IPS-15b (cell line): ENCODE measurements around the gene IFIT3.
"Not testable (repeated sequence)": the region's sequence is repeated elsewhere in the genome, so short reads cannot be mapped to it uniquely, and the experiment has no call there.

Experiments
- H3K27me3 ChIP-seq: one replicate; pipeline ENCODE4 v1.6.1; 2013; ENCODE audit warnings: low read length; ENCODE audit not compliant: control insufficient read depth, insufficient read depth
- H3K36me3 ChIP-seq: one replicate; pipeline ENCODE4 v1.6.1; 2013; ENCODE audit warnings: low read length; ENCODE audit not compliant: control insufficient read depth, insufficient read depth
- H3K4me1 ChIP-seq: one replicate; pipeline ENCODE4 v1.6.1; 2013; ENCODE audit warnings: mild to moderate bottlenecking, low read length; ENCODE audit not compliant: control insufficient read depth, insufficient read depth
- H3K4me3 ChIP-seq: one replicate; pipeline ENCODE4 v1.5.1; 2013; ENCODE audit warnings: low read depth, low read length
- H3K9ac ChIP-seq: one replicate; pipeline ENCODE4 v1.6.1; 2013; ENCODE audit warnings: low read depth, mild to moderate bottlenecking, low read length
- H3K9me3 ChIP-seq: one replicate; pipeline ENCODE4 v1.6.1; 2013; ENCODE audit warnings: mild to moderate bottlenecking, low read length; ENCODE audit not compliant: control insufficient read depth, insufficient read depth

Gene IFIT3

DNA sequence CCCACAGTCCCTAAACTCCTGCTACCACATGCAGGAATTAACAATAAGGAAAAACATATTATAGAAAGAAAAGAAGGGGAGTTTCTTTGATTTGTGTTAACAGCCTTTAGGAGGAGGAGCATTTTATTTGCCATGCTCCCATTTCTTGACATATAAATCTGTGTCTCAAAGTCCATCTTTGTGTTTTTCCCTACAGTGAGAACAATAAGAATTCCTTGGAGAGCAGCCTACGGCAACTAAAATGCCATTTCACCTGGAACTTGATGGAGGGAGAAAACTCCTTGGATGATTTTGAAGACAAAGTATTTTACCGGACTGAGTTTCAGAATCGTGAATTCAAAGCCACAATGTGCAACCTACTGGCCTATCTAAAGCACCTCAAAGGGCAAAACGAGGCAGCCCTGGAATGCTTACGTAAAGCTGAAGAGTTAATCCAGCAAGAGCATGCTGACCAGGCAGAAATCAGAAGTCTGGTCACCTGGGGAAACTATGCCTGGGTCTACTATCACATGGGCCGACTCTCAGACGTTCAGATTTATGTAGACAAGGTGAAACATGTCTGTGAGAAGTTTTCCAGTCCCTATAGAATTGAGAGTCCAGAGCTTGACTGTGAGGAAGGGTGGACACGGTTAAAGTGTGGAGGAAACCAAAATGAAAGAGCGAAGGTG, 21.9 kb upstream of the IFIT3 start:
- Histone ChIP-seq H3K4me1 (peaks cover 3% of the 10 kb centered on the region), H3K9ac (no peak overlapping the region), H3K36me3 (no peaks in the 10 kb centered on the region), H3K4me3 (no peak overlapping the region), H3K27me3 (no peaks in the 10 kb centered on the region), H3K9me3 (no peaks in the 10 kb centered on the region)

DNA sequence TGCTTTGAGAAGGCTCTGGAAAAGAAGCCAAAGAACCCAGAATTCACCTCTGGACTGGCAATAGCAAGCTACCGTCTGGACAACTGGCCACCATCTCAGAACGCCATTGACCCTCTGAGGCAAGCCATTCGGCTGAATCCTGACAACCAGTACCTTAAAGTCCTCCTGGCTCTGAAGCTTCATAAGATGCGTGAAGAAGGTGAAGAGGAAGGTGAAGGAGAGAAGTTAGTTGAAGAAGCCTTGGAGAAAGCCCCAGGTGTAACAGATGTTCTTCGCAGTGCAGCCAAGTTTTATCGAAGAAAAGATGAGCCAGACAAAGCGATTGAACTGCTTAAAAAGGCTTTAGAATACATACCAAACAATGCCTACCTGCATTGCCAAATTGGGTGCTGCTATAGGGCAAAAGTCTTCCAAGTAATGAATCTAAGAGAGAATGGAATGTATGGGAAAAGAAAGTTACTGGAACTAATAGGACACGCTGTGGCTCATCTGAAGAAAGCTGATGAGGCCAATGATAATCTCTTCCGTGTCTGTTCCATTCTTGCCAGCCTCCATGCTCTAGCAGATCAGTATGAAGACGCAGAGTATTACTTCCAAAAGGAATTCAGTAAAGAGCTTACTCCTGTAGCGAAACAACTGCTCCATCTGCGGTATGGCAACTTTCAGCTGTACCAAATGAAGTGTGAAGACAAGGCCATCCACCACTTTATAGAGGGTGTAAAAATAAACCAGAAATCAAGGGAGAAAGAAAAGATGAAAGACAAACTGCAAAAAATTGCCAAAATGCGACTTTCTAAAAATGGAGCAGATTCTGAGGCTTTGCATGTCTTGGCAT, 21.1 kb upstream of the IFIT3 start:
- Histone ChIP-seq H3K4me3 (no peak overlapping the region), H3K4me1 (no peaks in the 10 kb centered on the region), H3K27me3 (no peaks in the 10 kb centered on the region), H3K9me3 (no peaks in the 10 kb centered on the region), H3K9ac (no peak overlapping the region), H3K36me3 (no peaks in the 10 kb centered on the region)

DNA sequence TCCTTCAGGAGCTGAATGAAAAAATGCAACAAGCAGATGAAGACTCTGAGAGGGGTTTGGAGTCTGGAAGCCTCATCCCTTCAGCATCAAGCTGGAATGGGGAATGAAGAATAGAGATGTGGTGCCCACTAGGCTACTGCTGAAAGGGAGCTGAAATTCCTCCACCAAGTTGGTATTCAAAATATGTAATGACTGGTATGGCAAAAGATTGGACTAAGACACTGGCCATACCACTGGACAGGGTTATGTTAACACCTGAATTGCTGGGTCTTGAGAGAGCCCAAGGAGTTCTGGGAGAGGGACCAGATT, 20.6 kb upstream of the IFIT3 start:
- Histone ChIP-seq H3K9ac (no peak overlapping the region), H3K4me3 (no peak overlapping the region), H3K9me3 (no peaks in the 10 kb centered on the region), H3K27me3 (no peaks in the 10 kb centered on the region), H3K36me3 (no peaks in the 10 kb centered on the region), H3K4me1 (no peaks in the 10 kb centered on the region)

DNA sequence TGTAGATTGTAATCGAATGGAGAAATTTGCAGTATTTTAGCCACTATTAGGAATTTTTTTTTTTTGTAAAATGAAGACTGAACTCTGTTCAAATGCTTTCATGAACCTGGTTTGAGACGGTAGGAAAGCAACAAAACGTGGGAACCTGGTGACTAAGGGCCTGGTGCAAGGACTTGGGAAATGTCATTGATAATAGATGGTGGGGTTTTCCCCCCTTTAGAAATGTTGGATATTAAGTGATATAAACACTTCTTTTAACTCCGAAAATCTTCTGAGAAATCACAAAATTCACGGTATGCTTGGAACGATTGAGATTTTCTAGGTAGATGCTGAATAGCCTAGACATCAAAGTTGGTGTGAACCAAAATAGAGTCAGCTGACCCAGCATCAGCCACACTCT, 19.5 kb upstream of the IFIT3 start:
- H3K9me3 ChIP-seq, result no peaks in the 10 kb centered on the region
- H3K9ac ChIP-seq, result no peak overlapping the region
- no peak overlapping the region for H3K4me3 ChIP-seq

DNA sequence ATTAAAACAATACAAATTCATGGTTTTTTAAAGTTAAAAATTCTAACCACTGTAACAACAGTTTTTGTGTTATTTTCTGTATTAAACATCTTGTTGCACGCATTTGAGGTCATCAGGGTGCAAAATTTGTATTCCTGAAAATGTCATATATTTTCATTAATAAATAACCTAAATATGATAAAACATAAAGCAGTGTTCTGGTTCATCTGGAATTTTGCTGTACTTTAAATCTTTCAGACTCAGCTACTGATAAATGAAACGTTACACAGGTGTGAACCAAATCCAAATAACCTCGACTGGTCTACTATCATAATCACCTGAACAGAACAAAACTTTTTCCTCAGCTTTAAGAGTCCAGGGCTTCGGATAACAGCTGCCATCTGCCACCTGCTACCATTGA, 19.1 kb upstream of the IFIT3 start:
- Histone ChIP-seq H3K4me1 (no peaks in the 10 kb centered on the region), H3K27me3 (no peaks in the 10 kb centered on the region), H3K9ac (no peak overlapping the region), H3K36me3 (no peaks in the 10 kb centered on the region), H3K9me3 (no peaks in the 10 kb centered on the region), H3K4me3 (no peak overlapping the region)

More for the DNA sequence above, 19.5 kb upstream of the IFIT3 start:
- Histone ChIP-seq H3K36me3 (no peaks in the 10 kb centered on the region), H3K4me1 (no peaks in the 10 kb centered on the region), H3K27me3 (no peaks in the 10 kb centered on the region)

DNA sequence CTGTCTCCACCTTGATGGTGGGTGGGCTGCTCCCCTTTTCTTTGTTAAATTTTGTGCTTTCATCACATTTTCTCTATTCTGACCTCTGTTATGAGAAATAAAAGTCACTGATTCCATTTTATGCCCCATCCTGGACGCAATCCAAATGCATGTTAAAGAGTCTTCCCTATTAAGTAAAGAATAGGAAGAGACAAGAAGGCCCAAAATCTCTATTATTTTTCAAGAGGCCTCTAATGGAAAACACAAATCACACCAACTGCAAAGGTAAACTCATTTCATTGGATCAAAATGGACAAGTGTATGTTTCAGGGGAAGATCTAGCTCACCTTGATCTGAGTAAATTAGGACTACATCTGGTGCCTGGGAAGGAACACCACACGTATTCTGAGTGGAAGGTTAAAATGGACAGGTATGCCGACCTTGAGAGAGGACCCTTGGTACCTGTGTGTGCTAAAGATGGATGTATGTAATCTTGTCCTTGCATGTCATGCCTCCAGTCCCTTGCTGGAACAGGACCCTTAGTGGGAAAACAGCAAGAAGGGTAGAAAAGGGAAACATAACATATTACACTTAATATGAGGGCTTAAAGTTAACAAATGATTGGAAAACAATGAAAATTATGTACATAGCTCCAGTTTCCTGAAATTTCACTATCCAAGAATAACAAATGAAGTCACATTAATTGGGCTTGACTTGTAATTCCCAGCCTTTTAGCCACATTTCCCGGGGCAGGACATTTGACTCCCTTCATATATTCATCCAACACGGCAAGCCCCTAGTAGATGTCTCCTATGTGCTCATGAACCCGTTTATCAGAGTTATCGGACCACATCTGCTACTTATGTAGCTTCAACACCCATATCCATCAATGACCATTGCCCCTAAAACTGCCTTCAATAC, 18.4 kb upstream of the IFIT3 start:
- Histone ChIP-seq H3K4me3 (no peak overlapping the region), H3K27me3 (no peaks in the 10 kb centered on the region), H3K36me3 (no peaks in the 10 kb centered on the region), H3K4me1 (no peaks in the 10 kb centered on the region), H3K9me3 (no peaks in the 10 kb centered on the region), H3K9ac (no peak overlapping the region)

DNA sequence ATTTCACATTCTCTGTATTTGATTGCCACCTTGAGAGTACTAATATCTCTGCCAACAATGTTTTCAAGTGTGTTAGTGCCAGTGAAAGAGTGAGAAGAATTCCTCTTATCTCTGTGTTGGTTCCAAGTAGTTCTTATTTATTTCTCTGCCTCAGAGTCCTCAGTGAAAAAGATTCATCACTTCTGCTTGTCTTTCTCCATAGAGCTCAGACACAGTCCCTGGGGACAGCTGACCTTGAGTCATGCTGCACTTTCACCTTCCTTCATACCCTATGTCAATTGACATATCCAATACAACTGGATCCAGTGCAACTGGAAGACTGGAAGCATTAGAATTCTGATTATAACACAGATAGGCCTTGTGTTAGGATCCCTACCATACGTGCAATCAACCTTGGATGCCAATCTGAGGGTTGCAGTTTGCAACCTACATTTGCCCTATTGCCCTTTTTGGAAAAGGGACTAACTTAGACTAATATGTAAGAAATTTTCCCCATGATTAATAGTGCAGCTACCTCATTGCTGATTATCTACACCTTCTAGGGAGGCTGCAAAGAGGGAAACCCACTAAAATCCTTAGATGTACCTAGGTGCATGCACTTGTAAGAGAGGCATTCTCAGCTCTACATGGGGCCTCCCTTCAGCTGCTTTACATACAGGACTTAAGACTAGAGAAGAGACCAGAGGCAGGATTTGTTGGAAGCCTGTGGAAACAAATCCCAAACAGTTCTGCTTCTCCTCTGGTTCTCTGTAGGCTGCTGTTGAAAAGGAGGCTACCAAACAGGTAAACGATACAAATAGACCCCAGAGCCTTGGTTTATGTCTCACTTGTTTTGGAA, 17.5 kb upstream of the IFIT3 start:
- Histone ChIP-seq H3K27me3 (no peaks in the 10 kb centered on the region), H3K36me3 (no peaks in the 10 kb centered on the region), H3K9ac (no peak overlapping the region), H3K4me3 (no peak overlapping the region), H3K4me1 (no peaks in the 10 kb centered on the region), H3K9me3 (no peaks in the 10 kb centered on the region)

DNA sequence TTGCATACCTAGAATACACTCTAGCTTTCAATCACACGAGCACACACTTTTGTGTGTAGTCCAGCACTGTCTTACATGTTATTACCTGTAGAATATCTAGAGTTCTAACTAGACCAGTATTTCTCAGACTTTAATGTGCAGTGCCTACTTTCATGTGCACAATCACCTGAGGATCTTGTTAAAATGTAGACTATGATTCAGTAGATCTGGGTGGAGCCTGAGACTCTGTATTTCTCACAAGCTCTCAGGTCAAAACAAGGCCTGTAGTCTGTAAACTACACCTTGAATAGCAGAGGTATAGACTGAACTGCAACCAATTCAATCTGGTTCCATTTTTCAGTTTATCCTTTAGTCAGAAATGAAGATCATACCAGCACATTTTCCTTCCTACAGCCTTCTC, 14.8 kb upstream of the IFIT3 start:
- no peaks in the 10 kb centered on the region for H3K27me3 ChIP-seq
- H3K4me3 ChIP-seq, result no peak overlapping the region
- no peaks in the 10 kb centered on the region for H3K36me3 ChIP-seq
- H3K9ac ChIP-seq, result no peak overlapping the region
- no peaks in the 10 kb centered on the region for H3K9me3 ChIP-seq
- no peaks in the 10 kb centered on the region for H3K4me1 ChIP-seq

DNA sequence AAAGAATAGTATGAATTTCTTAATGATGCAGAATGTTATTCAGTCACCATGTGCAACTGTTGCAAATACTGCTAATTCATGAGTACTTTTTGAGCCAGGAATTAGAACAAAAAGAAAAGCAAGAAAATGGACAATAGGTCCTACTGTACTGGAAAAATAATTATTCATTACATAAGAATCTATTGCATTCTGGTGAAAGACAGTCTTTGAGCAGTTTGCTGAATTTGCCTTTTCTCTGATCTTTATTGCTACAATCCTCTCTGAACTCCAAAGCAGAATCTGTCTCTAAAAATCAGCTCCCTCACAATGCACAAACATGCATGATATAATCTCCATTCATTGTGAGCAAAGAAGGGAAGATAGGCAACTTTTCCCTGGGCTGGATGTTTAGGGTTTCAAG, 13.1 kb upstream of the IFIT3 start:
- Histone ChIP-seq H3K4me3 (no peak overlapping the region), H3K36me3 (no peaks in the 10 kb centered on the region), H3K9me3 (no peaks in the 10 kb centered on the region), H3K4me1 (no peaks in the 10 kb centered on the region), H3K27me3 (no peaks in the 10 kb centered on the region), H3K9ac (no peak overlapping the region)

DNA sequence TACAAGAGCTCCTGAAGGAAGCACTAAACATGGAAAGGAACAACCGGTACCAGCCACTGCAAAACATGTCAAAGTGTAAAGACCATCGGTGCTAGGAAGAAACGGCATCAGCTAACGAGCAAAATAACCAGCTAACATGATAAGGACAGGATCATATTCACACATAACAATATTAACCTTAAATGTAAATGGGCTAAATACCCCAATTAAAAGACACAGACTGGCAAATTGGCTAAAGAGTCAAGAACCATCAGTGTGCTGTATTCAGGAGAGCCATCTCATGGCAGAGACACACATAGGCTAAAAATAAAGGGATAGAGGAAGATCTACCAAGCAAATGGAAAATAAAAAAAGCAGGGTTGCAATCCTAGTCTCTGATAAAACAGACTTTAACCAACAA, 9.8 kb upstream of the IFIT3 start:
- H3K4me1 ChIP-seq, H3K36me3 ChIP-seq, H3K9ac ChIP-seq, H3K27me3 ChIP-seq, H3K4me3 ChIP-seq, H3K9me3 ChIP-seq: not testable (repeated sequence)

DNA sequence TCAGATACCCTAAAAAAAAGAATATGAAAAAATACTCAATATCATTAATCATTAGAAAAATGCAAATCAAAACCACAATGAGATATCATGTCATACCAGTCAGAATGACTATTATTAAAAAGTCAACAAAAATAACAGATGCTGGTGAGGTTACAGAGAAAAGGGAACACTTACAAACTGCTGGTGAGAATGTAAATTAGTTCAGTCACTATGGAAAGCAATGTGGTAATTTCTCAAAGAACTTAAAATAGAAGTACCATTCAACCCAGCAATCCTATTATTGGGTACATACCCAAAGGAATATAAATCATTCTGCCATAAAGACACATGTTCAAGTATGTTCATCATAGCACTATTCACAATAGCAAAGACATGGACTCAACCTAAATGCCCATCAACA, 2.7 kb upstream of the IFIT3 start:
- H3K27me3 ChIP-seq, H3K36me3 ChIP-seq, H3K4me3 ChIP-seq, H3K9me3 ChIP-seq, H3K9ac ChIP-seq: not testable (repeated sequence)
- peaks cover 15% of the 10 kb centered on the region for H3K4me1 ChIP-seq
